Ovary (tissue), 3 donors: ENCODE measurements around the gene CBS.
"Not testable (repeated sequence)": the region's sequence is repeated elsewhere in the genome, so short reads cannot be mapped to it uniquely, and the experiment has no call there.

ENCODE experiments used
- EP300 ChIP-seq: sonication (generic); formaldehyde crosslinking; IDR thresholded peaks from one replicate; pipeline ENCODE4 v1.6.1; 2017; ENCODE audit warnings: antibody characterized with exemption
- POLR2A ChIP-seq: fragments of 450-650 bp; IDR thresholded peaks from one replicate; pipeline ENCODE4 v1.6.1; 2017; ENCODE audit warnings: antibody characterized with exemption, mild to moderate bottlenecking, moderate library complexity
- TF ChIP-seq, protein P1 (sequence below), 3 donors: fragments of 450-650 bp in 2 of 3; fragments of 200-600 bp in 1 of 3; IDR thresholded peaks; one replicate each; pipeline versions ENCODE4 v1.5.1 to v1.8.0; 2016 to 2022; ENCODE audit warnings: antibody characterized with exemption in 3 of 3, mild to moderate bottlenecking in 1 of 3
- donor health status: DM: no; HTN: no; CAD: no.

DNA sequence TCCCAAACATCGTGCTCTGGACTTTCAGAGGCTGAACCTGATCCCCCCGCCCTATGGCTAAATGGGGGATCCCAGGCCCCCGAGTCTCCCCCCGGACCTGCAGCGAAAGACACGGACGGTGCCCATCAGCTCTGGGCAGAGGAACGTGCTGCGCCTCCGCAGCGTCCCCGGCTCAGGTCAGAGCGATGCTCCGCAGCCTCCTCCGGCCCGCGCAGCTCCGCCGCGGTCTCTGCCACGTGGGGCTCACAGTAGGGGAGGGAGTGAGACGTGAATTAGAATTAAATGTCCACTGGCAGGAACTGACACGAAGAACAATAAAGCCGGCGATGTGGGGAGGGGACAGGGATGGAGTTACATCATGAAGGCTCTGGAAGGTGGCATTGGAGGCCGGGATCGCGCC, 1.0 kb upstream of the CBS start:
- TF ChIP-seq, protein P1, sequence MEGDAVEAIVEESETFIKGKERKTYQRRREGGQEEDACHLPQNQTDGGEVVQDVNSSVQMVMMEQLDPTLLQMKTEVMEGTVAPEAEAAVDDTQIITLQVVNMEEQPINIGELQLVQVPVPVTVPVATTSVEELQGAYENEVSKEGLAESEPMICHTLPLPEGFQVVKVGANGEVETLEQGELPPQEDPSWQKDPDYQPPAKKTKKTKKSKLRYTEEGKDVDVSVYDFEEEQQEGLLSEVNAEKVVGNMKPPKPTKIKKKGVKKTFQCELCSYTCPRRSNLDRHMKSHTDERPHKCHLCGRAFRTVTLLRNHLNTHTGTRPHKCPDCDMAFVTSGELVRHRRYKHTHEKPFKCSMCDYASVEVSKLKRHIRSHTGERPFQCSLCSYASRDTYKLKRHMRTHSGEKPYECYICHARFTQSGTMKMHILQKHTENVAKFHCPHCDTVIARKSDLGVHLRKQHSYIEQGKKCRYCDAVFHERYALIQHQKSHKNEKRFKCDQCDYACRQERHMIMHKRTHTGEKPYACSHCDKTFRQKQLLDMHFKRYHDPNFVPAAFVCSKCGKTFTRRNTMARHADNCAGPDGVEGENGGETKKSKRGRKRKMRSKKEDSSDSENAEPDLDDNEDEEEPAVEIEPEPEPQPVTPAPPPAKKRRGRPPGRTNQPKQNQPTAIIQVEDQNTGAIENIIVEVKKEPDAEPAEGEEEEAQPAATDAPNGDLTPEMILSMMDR (IDR thresholded peaks at IDR 0.05), result not testable (repeated sequence)
- not testable (repeated sequence) for TF ChIP-seq EP300, POLR2A
